Keratinocyte (primary cell): ENCODE data around the gene NT5DC4.

Source experiments
- CTCF ChIP-seq, 3 experiments: IDR thresholded peaks in 1 of 3; conservative IDR thresholded peaks in 1 of 3; optimal IDR thresholded peaks in 1 of 3; 2 replicates in 2 of 3; 3 replicates in 1 of 3; pipeline versions ENCODE3 to v1.5.1; 2011; ENCODE audit warnings: low read length in 3 of 3, mild to moderate bottlenecking in 3 of 3, moderate library complexity in 2 of 3, control low read depth in 1 of 3, inconsistent platforms in 1 of 3; ENCODE audit not compliant: insufficient read depth in 2 of 3; ENCODE audit errors: extremely low read depth in 1 of 3
- EZH2 ChIP-seq: IDR thresholded peaks from one replicate; pipeline ENCODE4 v1.6.1; 2012; ENCODE audit warnings: inconsistent platforms, mild to moderate bottlenecking, low read length, moderate library complexity

GRCh38 chr2:112705575-112705974, 15.2 kb upstream of the NT5DC4 start:
- TF ChIP-seq CTCF (optimal IDR thresholded peaks at IDR 0.05 in 1 of 3, IDR thresholded peaks at IDR 0.05 in 1 of 3, conservative IDR thresholded peaks at IDR 0.05 in 1 of 3; ENCODE audit: extremely low read depth in 1 of 3, insufficient read depth in 2 of 3, low read length in 3 of 3) (no peak), EZH2 (no peak)
